Measurements from ENCODE around the gene STX8. TPM values are rescaled to one million over a fixed set of nuclear protein-coding genes. Genes with fewer than 3 reads are reported as not detected.
"Not testable (repeated sequence)": the region's sequence is repeated elsewhere in the genome, so short reads cannot be mapped to it uniquely, and the experiment has no call there.

The STX8 gene
- total RNA-seq, 2 experiments from 2014 or later, result 60.6 to 68.0 TPM

DNA sequence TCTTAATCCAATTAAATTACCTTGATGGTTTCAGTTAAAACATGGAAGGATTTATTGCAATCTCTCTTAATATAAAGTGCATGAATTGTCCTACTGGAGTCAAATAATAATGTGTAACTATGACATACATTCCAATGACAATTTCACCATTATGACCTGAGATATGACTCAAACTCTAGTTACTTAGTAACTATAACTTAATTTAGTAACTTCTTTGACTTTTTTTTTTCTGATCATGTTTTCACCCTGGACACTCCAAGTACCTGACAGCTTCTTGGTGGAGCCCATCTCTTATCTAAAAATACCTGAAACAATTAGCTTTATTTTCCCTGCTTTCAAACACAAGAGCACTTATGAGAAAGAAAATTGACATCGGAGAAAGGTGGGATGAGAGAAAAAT is 123.7 kb downstream of the STX8 start:
- Mint-ChIP-seq H3K27ac (no peak overlapping the region), H3K9me3 (no peaks in the 10 kb centered on the region), H3K4me1 (ENCODE audit: low read depth) (no peaks in the 10 kb centered on the region), H3K36me3 (ENCODE audit: low read depth) (no peaks in the 10 kb centered on the region), H3K27me3 (ENCODE audit: low read depth) (no peaks in the 10 kb centered on the region), H3K4me3 (no peak overlapping the region)
- no peak for DNase-seq
- intact Hi-C loops (cut with micrococcal nuclease), result no loop called here
- CTCF ChIA-PET, result no interaction called here

GRCh38 chr17:9447298-9447697 is 128.3 kb downstream of the STX8 start:
- H3K27me3 Mint-ChIP-seq (ENCODE audit: low read depth); CTCF ChIA-PET; H3K4me1 Mint-ChIP-seq (ENCODE audit: low read depth); H3K27ac Mint-ChIP-seq; intact Hi-C loops (cut with micrococcal nuclease); H3K36me3 Mint-ChIP-seq (ENCODE audit: low read depth); H3K4me3 Mint-ChIP-seq; DNase-seq; H3K9me3 Mint-ChIP-seq: not testable (repeated sequence)

DNA sequence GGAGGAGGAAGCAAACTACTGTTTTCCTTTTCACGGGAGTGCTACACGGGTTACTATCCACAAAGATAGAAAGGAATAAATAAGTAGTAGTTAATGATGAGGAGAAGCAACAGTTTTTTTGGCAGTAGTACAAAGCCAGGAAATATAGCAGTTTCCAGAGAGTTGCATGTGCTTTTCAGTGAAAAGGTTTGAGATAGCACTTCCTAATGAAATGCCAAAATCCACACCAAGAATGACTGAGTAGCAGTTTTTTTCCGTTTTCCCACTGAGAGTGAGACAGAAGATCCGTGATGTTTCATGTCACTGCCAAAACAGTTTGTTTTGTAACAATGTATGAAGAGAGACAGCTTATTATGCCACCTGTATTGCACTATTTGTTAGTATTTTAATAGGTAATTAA is 129.1 kb downstream of the STX8 start:
- Mint-ChIP-seq H3K4me1 (ENCODE audit: low read depth) (no peaks in the 10 kb centered on the region), H3K4me3 (no peak overlapping the region), H3K27ac (no peak overlapping the region), H3K27me3 (ENCODE audit: low read depth) (no peaks in the 10 kb centered on the region), H3K9me3 (no peaks in the 10 kb centered on the region), H3K36me3 (ENCODE audit: low read depth) (peaks cover 4% of the 10 kb centered on the region)
- CTCF ChIA-PET, result no interaction called here
- DNase-seq, result no peak
- intact Hi-C loops (cut with micrococcal nuclease), result no loop called here

DNA sequence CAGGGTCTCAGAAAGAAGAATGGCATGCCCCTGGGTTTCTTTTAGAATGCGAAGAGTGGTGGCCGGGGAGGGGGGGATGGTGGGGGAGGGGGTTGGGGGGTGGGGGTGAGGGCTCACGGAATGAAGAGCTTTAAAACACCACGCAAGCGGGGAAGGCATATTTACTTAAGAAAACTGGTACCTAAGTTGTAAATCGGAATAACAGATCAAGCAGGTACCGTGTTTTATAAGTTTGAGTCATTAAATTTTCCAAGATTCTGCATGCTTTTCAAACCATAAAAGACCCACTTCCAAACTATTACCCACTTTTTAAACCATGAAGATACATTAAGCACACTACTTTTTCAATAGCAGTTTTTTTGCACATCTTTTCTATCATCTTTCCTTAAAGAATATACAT is 130.2 kb downstream of the STX8 start:
- H3K36me3 Mint-ChIP-seq (ENCODE audit: low read depth), result peaks cover 7% of the 10 kb centered on the region
- DNase-seq, result no peak
- H3K4me3 Mint-ChIP-seq, result no peak overlapping the region
- CTCF ChIA-PET, result no interaction called here
- H3K9me3 Mint-ChIP-seq, result no peaks in the 10 kb centered on the region
- H3K27ac Mint-ChIP-seq, result no peak overlapping the region
- intact Hi-C loops (cut with micrococcal nuclease), result no loop called here
- no peaks in the 10 kb centered on the region for H3K27me3 Mint-ChIP-seq (ENCODE audit: low read depth)
- H3K4me1 Mint-ChIP-seq (ENCODE audit: low read depth), result no peaks in the 10 kb centered on the region

GRCh38 chr17:9444687-9445086 is 130.9 kb downstream of the STX8 start:
- Mint-ChIP-seq H3K4me1 (ENCODE audit: low read depth) (no peaks in the 10 kb centered on the region), H3K36me3 (ENCODE audit: low read depth) (peaks cover 10% of the 10 kb centered on the region), H3K9me3 (no peaks in the 10 kb centered on the region), H3K27ac (no peak overlapping the region), H3K27me3 (ENCODE audit: low read depth) (no peaks in the 10 kb centered on the region), H3K4me3 (no peak overlapping the region)
- no peak for DNase-seq
- CTCF ChIA-PET, result no interaction called here
- intact Hi-C loops (cut with micrococcal nuclease), result no loop called here

GRCh38 chr17:9443811-9444210 is 131.8 kb downstream of the STX8 start:
- intact Hi-C loops (cut with micrococcal nuclease), result no loop called here
- Mint-ChIP-seq H3K4me1 (ENCODE audit: low read depth) (no peaks in the 10 kb centered on the region), H3K36me3 (ENCODE audit: low read depth) (peaks cover 10% of the 10 kb centered on the region), H3K27ac (no peak overlapping the region), H3K27me3 (ENCODE audit: low read depth) (no peaks in the 10 kb centered on the region), H3K9me3 (no peaks in the 10 kb centered on the region), H3K4me3 (no peak overlapping the region)
- CTCF ChIA-PET, result no interaction called here
- no peak for DNase-seq

- no peak overlapping the region for H3K4me3 Mint-ChIP-seq
- intact Hi-C loops (cut with micrococcal nuclease), result no loop called here
- no peaks in the 10 kb centered on the region for H3K27me3 Mint-ChIP-seq (ENCODE audit: low read depth)
- H3K4me1 Mint-ChIP-seq (ENCODE audit: low read depth), result no peaks in the 10 kb centered on the region
- CTCF ChIA-PET, result no interaction called here
- H3K36me3 Mint-ChIP-seq (ENCODE audit: low read depth), result peaks cover 10% of the 10 kb centered on the region
- H3K27ac Mint-ChIP-seq, result no peak overlapping the region
- no peak for DNase-seq
- no peaks in the 10 kb centered on the region for H3K9me3 Mint-ChIP-seq
Observed at GRCh38 chr17:9439851-9440250, 135.8 kb downstream of the STX8 start.

GRCh38 chr17:9436630-9437029 is 139.0 kb downstream of the STX8 start:
- no peaks in the 10 kb centered on the region for H3K9me3 Mint-ChIP-seq
- intact Hi-C loops (cut with micrococcal nuclease), result no loop called here
- H3K36me3 Mint-ChIP-seq (ENCODE audit: low read depth), result peaks cover 13% of the 10 kb centered on the region
- CTCF ChIA-PET, result interaction anchor here (0.6 kb wide), 1 partner anchor 147 kb away, joined by 3 read pairs; no protein-coding TSS in a partner anchor
- peaks cover 10% of the 10 kb centered on the region for H3K4me1 Mint-ChIP-seq (ENCODE audit: low read depth)
- no peak for DNase-seq
- H3K4me3 Mint-ChIP-seq, result no peak overlapping the region
- H3K27me3 Mint-ChIP-seq (ENCODE audit: low read depth), result no peaks in the 10 kb centered on the region
- no peak overlapping the region for H3K27ac Mint-ChIP-seq

- no peaks in the 10 kb centered on the region for H3K9me3 Mint-ChIP-seq
- H3K27me3 Mint-ChIP-seq (ENCODE audit: low read depth), result no peaks in the 10 kb centered on the region
- peaks cover 10% of the 10 kb centered on the region for H3K4me1 Mint-ChIP-seq (ENCODE audit: low read depth)
- CTCF ChIA-PET, result no interaction called here
- no peak overlapping the region for H3K4me3 Mint-ChIP-seq
- intact Hi-C loops (cut with micrococcal nuclease), result no loop called here
- H3K36me3 Mint-ChIP-seq (ENCODE audit: low read depth), result peaks cover 10% of the 10 kb centered on the region
- H3K27ac Mint-ChIP-seq, result no peak overlapping the region
- DNase-seq, result no peak
Observed at GRCh38 chr17:9435165-9435564, 140.5 kb downstream of the STX8 start.

DNA sequence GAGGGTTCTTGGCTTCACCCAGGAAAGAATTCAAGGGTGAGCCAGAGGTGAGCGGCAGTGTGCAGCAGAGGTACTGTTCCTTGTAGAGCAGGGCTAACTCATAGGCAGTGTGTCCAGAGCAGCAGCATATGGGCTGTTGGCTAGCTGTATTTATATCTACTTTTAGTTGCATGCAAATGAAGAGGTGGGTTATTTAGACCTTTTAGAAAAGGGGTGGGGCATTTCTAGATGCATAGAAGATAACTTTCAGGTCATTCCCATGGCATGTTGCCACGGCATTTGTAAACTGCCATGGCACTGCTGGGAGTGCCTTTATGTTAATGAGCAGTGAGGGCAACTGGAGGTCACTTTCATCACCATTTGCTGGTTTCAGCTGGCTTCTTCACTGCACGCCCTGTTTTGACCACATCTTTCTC is 141.0 kb downstream of the STX8 start:
- peaks cover 9% of the 10 kb centered on the region for H3K36me3 Mint-ChIP-seq (ENCODE audit: low read depth)
- no peaks in the 10 kb centered on the region for H3K9me3 Mint-ChIP-seq
- H3K4me3 Mint-ChIP-seq, result no peak overlapping the region
- no peaks in the 10 kb centered on the region for H3K27me3 Mint-ChIP-seq (ENCODE audit: low read depth)
- intact Hi-C loops (cut with micrococcal nuclease), result no loop called here
- CTCF ChIA-PET, result no interaction called here
- DNase-seq, result no peak
- peaks cover 10% of the 10 kb centered on the region for H3K4me1 Mint-ChIP-seq (ENCODE audit: low read depth)
- H3K27ac Mint-ChIP-seq, result no peak overlapping the region

- Mint-ChIP-seq H3K9me3 (no peaks in the 10 kb centered on the region), H3K4me1 (ENCODE audit: low read depth) (peaks cover 10% of the 10 kb centered on the region), H3K36me3 (ENCODE audit: low read depth) (peaks cover 9% of the 10 kb centered on the region), H3K27me3 (ENCODE audit: low read depth) (no peaks in the 10 kb centered on the region), H3K4me3 (no peak overlapping the region), H3K27ac (no peak overlapping the region)
- CTCF ChIA-PET, result no interaction called here
- no peak for DNase-seq
- intact Hi-C loops (cut with micrococcal nuclease), result no loop called here
Observed at GRCh38 chr17:9432934-9433421, 142.6 kb downstream of the STX8 start.

DNA sequence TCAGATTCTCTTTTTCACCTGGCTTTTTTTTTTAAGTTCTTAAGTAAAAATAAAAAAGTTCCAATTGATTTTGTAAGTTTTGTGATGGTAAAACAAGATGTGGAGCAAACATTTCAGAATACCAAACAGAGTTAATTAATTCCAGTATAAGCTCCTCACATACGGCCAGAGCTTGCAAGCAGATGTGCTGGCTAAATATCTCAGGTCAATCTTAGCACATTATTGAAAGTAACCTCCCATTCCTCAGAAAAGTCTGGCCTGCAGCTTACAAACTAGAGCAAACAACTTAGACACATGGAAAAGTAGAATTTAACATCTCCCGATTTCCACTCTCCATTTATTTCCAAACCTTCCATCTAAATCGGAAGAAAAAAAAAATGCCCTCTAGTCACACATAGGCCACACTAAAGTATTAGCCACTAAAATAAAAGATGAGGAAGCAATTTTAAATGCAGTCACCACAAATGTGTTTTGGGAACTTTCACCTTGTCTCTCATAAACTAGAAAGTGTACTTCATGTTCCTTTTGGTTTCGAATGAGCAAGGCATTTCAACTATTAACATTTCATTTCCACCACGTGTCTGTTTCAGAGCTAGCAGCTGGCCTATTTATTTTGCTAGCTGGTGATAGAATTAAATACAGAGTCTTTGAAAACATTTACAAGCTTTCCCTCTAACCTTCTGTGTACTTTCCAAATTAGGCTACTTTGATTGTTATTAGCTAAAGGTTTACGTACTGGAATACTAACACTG is 143.3 kb downstream of the STX8 start:
- no peaks in the 10 kb centered on the region for H3K9me3 Mint-ChIP-seq
- H3K27ac Mint-ChIP-seq, result no peak overlapping the region
- intact Hi-C loops (cut with micrococcal nuclease), result no loop called here
- no peaks in the 10 kb centered on the region for H3K27me3 Mint-ChIP-seq (ENCODE audit: low read depth)
- H3K36me3 Mint-ChIP-seq (ENCODE audit: low read depth), result peaks cover 9% of the 10 kb centered on the region
- H3K4me3 Mint-ChIP-seq, result no peak overlapping the region
- DNase-seq, result no peak
- H3K4me1 Mint-ChIP-seq (ENCODE audit: low read depth), result peaks cover 10% of the 10 kb centered on the region
- CTCF ChIA-PET, result no interaction called here

DNA sequence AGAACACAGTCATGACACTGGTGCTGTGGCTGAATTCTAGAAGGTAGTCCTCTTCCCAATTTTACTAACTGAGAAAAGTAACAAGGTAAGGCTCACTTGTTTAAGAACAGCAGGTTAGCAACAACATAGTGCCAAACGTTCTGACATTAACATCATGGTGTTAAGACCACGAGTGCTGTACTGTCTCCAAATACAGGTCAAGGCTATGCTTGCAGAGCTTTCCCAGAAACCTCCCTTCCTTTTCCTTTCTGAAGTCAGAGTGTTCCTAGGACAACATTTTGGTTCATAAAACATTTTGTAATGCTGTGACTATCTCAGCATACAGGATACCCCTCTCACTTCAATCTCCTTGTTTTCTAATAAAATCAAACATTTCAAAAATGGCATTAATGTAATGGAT is 144.0 kb downstream of the STX8 start:
- Mint-ChIP-seq H3K4me3 (no peak overlapping the region), H3K27ac (no peak overlapping the region), H3K9me3 (no peaks in the 10 kb centered on the region), H3K36me3 (ENCODE audit: low read depth) (peaks cover 9% of the 10 kb centered on the region), H3K4me1 (ENCODE audit: low read depth) (peaks cover 10% of the 10 kb centered on the region), H3K27me3 (ENCODE audit: low read depth) (no peaks in the 10 kb centered on the region)
- CTCF ChIA-PET, result no interaction called here
- intact Hi-C loops (cut with micrococcal nuclease), result no loop called here
- no peak for DNase-seq
